HG02763 (cell line): ENCODE results near the gene ZNF385D.
"Not testable (repeated sequence)": the region's sequence is repeated elsewhere in the genome, so short reads cannot be mapped to it uniquely, and the experiment has no call there.

Experiments
- ATAC-seq: cut with Tn5 transposase; IDR thresholded peaks from one replicate; pipeline ENCODE4 v1.9.1; 2021; ENCODE audit warnings: mild to moderate bottlenecking, moderate library complexity; ENCODE audit not compliant: unreplicated experiment

The ZNF385D gene

DNA sequence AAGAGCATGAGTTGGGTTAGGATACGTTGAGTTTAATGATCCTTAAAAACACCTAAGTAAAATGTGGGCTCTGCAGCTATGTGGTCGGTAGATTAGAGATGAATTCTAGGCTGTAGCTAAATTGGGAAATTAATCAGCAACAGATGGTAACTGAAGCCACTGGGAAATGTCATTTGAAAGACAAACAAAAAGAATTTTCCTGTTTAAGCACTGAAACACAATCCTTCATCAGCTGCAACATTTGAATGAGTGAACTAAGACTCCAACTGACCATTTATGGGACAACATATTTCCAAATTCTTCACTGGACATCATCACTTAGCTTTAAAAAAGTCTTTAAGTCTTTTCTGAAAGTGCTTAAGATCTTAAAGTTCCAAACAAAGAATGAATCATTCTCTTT lies 226.9 kb downstream of the ZNF385D start:
- ATAC-seq: no peak

DNA sequence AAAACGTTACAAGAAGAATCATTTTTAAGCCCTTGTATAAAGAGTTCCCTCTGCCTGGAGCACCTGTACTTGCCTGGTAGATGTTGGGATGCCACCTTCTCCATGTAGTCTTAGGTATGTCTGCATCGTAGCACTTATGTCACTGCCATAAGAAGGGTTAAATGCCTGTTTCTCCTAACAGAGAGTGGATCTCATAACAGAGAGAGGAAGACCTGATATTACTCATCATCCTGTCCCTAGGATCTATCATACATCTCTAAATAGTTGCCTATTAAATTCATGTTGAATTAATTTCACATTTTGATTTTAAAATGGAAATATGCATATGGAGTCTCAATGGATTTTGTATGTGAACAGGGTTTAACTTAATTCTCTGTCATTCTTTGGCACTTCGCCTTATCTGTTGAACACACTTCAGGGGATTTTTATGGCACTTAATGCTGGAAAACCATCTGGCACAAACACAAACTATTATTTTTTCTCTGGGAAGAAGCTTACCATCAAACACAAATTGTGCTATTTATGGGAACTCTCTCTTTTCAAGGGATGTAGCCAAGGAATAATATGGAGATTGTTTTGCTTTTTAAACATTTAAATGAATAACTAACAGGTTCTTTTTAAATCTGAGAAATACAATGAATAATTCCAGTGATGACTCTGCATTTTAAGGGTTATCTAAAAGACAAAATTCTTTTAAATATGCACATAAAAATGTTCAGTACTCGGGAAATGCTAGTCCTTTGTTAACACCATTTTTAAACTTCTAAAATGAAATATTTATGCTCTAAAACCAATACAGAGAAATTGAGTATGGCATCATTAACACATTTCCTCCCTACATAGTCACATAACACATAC lies 230.7 kb downstream of the ZNF385D start:
- ATAC-seq: no peak

- no peak for ATAC-seq
These were observed 233.8 kb downstream of the ZNF385D start for GRCh38 chr3:21517184-21517583.

DNA sequence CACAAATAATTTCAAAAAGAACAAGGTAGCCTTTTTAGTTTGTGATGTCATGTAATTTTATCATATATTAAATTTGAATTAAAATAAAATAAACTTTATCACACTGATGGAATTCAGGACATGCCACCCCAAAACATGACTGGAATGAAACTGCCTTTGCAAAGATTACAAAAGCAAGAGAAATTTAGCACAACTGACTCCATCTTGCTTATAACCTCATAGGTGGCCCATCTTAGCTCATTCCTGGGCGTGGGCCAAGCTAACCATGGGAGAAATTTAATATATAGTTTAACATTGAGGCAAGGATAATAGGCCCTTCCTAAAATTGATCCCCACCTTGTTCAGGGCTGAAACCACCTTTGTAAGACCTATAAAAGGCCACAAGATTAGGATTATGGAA lies 235.6 kb downstream of the ZNF385D start:
- ATAC-seq: no peak

- no peak for ATAC-seq
These were observed 241.1 kb downstream of the ZNF385D start for GRCh38 chr3:21509731-21510470.

GRCh38 chr3:21508246-21508645 lies 242.8 kb downstream of the ZNF385D start:
- ATAC-seq: no peak

DNA sequence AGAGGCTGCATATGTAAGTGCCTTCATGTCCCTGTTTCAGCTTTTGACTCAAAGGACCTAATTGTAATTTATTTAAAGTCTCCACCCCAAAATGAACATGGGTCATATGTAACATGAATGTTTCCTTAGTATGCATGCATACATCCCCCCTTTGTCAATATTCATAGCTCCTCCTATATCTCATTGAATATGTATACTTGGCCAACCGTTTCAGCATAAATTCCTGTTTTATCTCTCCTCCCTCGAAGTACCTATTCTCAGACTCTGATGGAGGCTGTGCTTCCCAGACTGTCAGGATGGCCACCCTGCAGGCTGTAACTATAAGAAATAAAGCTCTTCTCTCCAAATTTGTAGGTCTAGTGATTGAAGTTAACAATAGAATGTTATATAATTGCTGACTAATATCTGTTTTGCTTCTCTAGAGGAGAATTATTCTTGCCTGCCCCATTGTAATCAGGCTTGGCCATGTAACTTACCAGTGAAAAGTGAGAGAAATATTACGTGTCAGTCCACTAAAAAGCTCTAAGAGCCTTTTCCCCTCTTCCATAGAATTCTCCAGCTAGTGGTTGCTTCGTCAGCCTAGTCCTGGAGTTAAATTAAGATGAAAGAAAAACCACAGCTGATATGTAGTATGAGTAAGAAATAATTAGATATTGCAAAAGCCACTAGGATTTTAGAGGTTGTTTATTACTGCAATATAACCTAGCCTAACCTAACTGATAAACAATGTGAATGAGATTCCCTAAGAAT lies 245.1 kb downstream of the ZNF385D start:
- ATAC-seq: no peak

GRCh38 chr3:21502656-21503055 lies 248.4 kb downstream of the ZNF385D start:
- ATAC-seq: no peak

DNA sequence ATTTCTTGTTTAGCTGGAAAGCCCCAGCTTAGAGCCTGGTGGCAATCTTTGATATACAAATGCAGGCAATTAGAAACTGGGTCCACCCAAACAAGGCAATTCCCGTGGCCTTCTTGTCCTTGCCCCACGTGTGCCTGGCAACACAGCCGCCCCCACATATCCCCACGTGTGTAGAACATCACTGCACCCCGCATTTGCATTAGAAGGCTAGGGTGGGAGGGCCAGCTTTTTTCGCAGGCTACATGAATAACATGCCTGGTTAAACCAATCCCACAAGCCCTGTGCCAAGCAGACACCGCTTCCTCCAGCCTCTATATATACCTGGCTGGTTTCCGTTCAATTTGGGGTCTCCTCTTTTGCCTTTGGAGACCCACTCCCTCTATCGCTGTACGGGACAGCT lies 250.2 kb downstream of the ZNF385D start:
- no peak for ATAC-seq

DNA sequence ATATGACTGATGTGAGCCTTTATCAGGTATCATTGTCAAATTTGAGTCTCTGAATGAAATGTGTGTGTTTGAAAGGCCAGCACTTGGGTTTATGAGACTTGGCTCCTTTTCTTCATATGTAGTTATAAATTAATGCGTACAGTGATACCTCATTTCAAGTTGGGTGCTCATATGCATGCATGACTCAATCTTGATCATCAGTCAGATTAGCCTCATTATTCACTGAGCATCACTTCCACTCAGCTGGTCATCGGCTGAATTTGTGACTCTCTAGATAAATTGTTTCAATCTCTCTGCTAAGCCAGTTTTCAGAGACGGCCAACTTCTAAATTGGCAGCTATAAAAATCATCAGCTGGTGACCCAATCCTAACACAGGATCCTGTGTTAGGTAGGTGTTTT lies 260.3 kb downstream of the ZNF385D start:
- ATAC-seq: not testable (repeated sequence)

DNA sequence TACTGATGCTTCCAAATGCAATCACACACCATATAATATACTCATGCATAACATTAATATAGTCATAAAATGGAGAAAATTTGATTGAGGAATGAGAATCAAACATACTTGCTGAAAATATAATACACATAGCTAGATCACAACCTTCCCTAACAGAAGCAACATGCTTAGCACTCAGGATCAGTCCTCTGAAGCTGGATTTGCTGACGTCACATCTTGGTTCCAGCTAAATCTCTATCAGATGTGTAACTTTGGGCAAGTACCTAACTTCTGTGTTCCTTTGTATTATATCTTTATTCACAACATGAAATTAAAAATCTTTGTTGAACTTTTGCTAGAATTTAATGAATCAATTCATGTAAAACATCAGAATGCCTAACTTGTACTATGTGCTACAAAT lies 263.5 kb downstream of the ZNF385D start:
- no peak for ATAC-seq

DNA sequence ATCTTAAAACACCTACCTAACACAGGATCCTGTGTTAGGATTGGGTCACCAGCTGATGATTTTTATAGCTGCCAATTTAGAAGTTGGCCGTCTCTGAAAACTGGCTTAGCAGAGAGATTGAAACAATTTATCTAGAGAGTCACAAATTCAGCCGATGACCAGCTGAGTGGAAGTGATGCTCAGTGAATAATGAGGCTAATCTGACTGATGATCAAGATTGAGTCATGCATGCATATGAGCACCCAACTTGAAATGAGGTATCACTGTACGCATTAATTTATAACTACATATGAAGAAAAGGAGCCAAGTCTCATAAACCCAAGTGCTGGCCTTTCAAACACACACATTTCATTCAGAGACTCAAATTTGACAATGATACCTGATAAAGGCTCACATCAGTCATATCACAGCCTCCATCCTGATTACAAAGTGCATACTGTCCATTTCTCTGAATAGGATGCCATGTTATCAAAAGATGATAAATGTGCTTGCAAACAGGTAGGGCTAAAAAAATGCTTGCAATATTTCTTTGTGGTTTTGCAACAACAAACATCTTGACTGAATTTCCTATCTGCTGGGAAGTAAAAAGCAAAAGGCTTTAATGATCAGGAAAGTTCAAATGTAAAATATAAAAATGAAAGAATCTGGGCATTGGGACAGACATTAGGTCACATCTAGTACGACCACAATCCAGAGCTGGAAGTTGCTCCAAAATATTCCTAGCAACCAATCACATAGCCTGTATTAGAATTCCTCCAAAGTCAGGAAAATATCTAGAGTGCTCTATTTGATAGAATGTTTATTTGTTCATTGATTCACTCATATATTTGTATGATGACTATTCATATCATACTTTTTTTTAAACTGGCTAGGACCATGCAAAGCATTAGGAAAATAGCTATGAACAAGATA lies 264.7 kb downstream of the ZNF385D start:
- ATAC-seq: not testable (repeated sequence)

- ATAC-seq: no peak
These were observed 266.2 kb downstream of the ZNF385D start for GRCh38 chr3:21484828-21485144.

DNA sequence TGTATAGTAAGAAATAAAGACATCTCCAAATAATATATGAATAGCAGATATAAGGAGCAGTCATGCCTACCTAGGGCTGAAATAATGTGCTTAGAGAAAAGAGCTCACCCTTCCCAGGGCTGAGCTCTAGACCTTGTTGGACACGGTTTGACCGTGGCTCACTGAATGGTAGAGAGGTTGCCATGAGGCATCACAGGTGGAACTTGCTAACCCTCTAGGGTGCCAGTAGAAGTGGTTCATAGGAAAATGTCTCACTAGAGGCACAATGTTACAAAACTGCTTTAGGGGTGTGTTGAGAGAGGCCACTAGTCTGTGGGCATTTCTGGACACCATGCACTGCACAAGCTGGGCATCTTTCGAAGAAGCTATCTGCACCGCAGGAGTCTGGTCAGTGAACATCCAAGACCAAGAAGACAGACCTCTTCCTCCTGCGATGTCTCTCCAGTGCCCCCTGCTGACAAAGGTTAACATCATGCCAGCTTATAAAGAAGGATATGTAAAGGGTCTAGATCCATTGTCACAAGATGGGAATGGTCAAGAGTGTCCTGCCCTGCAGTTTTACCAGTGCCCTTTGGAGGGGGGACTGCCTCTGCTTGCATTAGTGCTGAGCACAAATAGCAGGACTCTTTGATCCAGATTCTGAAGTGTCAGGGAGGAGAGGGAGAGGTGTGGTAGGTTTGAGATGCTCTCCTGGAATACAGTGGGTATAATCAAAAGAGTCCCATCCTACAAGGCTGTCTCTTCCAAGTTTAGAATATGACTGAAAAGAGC lies 266.8 kb downstream of the ZNF385D start:
- no peak for ATAC-seq

DNA sequence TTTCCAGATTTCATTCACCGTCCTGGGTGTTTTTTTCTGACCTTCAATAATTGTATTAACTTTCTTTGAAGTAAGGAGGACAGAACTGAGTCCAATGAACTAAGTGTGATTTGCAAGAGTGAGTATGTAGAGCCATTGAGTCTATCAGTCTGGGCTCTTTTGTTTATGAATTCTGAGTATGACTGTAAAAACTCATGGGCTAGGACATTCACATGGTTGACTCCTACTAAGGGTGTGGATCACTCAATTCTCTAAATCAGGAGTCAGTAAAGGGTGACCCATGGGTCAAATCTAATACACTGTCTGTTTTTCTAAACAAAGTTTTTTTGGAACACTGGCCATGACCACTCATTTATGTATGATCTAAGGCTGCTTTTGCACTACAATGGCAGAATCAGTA lies 269.0 kb downstream of the ZNF385D start:
- ATAC-seq: no peak

DNA sequence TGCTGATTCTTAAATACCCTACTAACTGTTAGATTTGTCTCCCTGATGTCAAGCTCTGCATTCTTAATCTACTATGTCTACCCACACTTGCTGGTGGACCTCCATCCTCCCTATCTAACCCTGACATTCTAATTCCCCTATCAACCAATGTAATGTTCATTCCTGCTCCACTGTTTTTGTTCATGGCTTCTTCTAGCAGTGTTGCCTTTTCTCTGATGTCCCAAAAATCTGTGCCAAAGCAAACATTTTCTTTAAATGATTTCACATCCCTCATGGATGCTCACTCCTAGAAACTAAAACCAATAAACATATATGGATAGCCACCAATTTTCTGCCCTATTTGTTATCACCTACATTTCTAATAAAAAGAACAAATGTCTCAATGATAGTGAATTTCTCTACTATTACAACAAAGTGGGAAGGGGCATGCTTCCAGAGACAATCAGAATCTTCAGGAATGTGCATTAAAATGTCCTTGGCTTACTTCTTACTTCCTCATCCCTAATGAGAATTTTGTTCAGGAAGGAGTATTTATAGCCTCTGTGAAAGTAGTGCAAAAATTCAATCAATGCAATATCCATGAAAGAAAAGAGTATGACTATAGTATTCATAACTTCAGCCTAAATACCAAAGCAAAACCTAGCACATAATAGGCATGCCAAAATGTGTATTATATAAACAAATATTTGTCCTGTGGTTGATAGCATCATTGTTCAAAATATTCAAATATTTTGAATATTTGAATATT lies 273.3 kb downstream of the ZNF385D start:
- no peak for ATAC-seq

- no peak for ATAC-seq
These were observed 284.5 kb downstream of the ZNF385D start for GRCh38 chr3:21466476-21466875.

DNA sequence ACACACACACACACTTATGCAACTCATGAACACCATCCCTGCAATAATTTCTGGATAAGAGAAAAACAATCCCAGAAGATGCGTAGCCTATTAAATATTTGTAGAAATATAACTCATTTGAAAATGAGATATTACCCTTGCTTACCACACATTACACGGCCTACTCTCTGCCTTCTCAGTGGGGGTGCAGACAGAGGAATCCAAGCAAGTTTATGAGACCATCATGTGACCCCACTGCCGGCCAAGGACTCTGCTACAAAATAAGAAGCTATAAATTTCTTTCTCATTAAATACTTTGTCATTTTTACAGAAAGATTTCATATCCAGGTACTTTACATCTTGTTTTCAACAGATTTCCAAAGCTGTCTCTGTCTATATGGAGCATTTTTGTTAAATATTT lies 286.3 kb downstream of the ZNF385D start:
- no peak for ATAC-seq

DNA sequence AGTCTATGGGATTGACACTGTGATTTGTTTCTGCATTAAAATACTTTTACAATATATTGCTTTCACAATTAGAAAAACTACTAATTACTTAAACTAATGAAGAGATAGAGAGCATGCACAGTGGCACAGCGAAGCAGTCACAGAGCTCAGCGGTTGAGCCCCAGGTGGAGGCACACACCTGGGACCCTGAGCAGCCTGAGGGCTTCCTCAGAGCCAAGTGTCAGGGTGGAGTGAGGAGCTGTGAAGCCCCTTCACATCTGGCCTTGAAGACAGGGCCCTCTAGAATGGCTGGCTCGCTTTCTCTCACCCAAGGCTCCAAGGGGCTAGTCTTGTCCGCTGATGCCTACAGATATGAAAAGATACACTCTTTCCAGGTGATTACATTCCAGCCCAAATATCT lies 287.7 kb downstream of the ZNF385D start:
- ATAC-seq: no peak
